Neural progenitor cell (in vitro differentiated cells): ENCODE measurements around the gene UBE3C. TPM values are rescaled to one million over a fixed set of nuclear protein-coding genes. Genes with fewer than 3 reads are reported as not detected.

Experiments used
- DNase-seq: peaks from one replicate; pipeline ENCODE4 v3.0.0-alpha.2; 2016; ENCODE audit warnings: low spot score
- H2AFZ ChIP-seq: fragments of 200-600 bp; sonication (generic); replicated peaks from 2 replicates; pipeline ENCODE4 v1.6.1; 2016; ENCODE audit warnings: antibody characterized with exemption
- H3F3A ChIP-seq: fragments of 200-600 bp; sonication (generic); 2 replicates; pipeline ENCODE4 v1.6.1; 2016; ENCODE audit warnings: antibody characterized with exemption, low read depth
- H3K27ac ChIP-seq: fragments of 200-600 bp; sonication (generic); 2 replicates; pipeline ENCODE4 v1.5.1; 2016; ENCODE audit warnings: mild to moderate bottlenecking
- H3K27me3 ChIP-seq: fragments of 200-600 bp; sonication (generic); 2 replicates; pipeline ENCODE4 v1.6.1; 2016; ENCODE audit warnings: mild to moderate bottlenecking, moderate library complexity
- H3K36me3 ChIP-seq: fragments of 200-600 bp; sonication (generic); 2 replicates; pipeline ENCODE4 v1.5.1; 2016
- H3K4me1 ChIP-seq: fragments of 200-600 bp; sonication (generic); 2 replicates; pipeline ENCODE4 v1.6.1; 2016; ENCODE audit warnings: mixed run types
- H3K4me2 ChIP-seq: fragments of 200-600 bp; sonication (generic); 2 replicates; pipeline ENCODE4 v1.6.1; 2016
- H3K4me3 ChIP-seq: fragments of 200-600 bp; sonication (generic); 2 replicates; pipeline ENCODE4 v1.5.1; 2016
- H3K79me2 ChIP-seq: fragments of 200-600 bp; sonication (generic); 2 replicates; pipeline ENCODE4 v1.6.1; 2016; ENCODE audit warnings: low read depth
- H3K9ac ChIP-seq: fragments of 200-600 bp; sonication (generic); 2 replicates; pipeline ENCODE4 v1.6.1; 2016
- H3K9me3 ChIP-seq: fragments of 200-600 bp; sonication (generic); 2 replicates; pipeline ENCODE4 v1.5.1; 2016; ENCODE audit warnings: low read depth
- H4K20me1 ChIP-seq: fragments of 200-600 bp; sonication (generic); 2 replicates; pipeline ENCODE4 v1.6.1; 2016; ENCODE audit warnings: low read depth
- H3K27ac Mint-ChIP-seq: 3 replicates; pipeline ENCODE4 v1.8.0; 2021; ENCODE audit warnings: mixed read lengths
- H3K27me3 Mint-ChIP-seq: 2 replicates; pipeline ENCODE4 v1.8.0; 2022; ENCODE audit warnings: low read depth, mild to moderate bottlenecking, inconsistent platforms, moderate library complexity, mixed read lengths; ENCODE audit not compliant: insufficient read depth
- H3K36me3 Mint-ChIP-seq: 3 replicates; pipeline ENCODE4 v1.8.0; 2021; ENCODE audit warnings: mixed read lengths
- H3K4me1 Mint-ChIP-seq: 3 replicates; pipeline ENCODE4 v1.8.0; 2021; ENCODE audit warnings: mixed read lengths
- H3K4me3 Mint-ChIP-seq: 3 replicates; pipeline ENCODE4 v1.8.0; 2021; ENCODE audit warnings: mild to moderate bottlenecking, moderate library complexity, mixed read lengths
- H3K9me3 Mint-ChIP-seq: 3 replicates; pipeline ENCODE4 v1.8.0; 2020; ENCODE audit warnings: mixed read lengths
- CTCF ChIP-seq: fragments of 200-600 bp; sonication (generic); IDR thresholded peaks from 2 replicates; pipeline ENCODE4 v1.5.1; 2017; ENCODE audit warnings: antibody characterized with exemption, mild to moderate bottlenecking
- EZH2 ChIP-seq: fragments of 200-600 bp; sonication (generic); IDR thresholded peaks from 2 replicates; pipeline ENCODE4 v1.6.1; 2017; ENCODE audit warnings: antibody characterized with exemption, mild to moderate bottlenecking, moderate library complexity
- EZH2phosphoT487 ChIP-seq: fragments of 200-600 bp; sonication (generic); IDR thresholded peaks from 2 replicates; pipeline ENCODE4 v1.6.1; 2017; ENCODE audit warnings: antibody characterized with exemption
- total RNA-seq: library from RNA; depleted of rRNA; stranded (reverse); fragments of >200 nt; gene quantifications from 2 replicates; pipeline ENCODE4 v1.2.3, GENCODE V29; 2015; ENCODE audit warnings: low replicate concordance

The UBE3C gene
- total RNA-seq, 1 donor from 2014 or later: 65.9 TPM

- Histone ChIP-seq H3K9me3 (no peaks in the 10 kb centered on the region), H3K36me3 (no peaks in the 10 kb centered on the region), H3K79me2 (no peaks in the 10 kb centered on the region), H3K27me3 (no peaks in the 10 kb centered on the region), H3K4me3 (no peak overlapping the region), H2AFZ (no peak overlapping the region), H3F3A (no peaks in the 10 kb centered on the region), H3K4me1 (no peaks in the 10 kb centered on the region), H3K27ac (no peak overlapping the region), H4K20me1 (no peaks in the 10 kb centered on the region), H3K9ac (no peak overlapping the region), H3K4me2 (no peak overlapping the region)
- no peak for DNase-seq
- no peak overlapping the region for H3K4me3 Mint-ChIP-seq
- no peaks in the 10 kb centered on the region for H3K36me3 Mint-ChIP-seq
- H3K27me3 Mint-ChIP-seq: peaks cover 3% of the 10 kb centered on the region
- TF ChIP-seq CTCF (no peak), EZH2 (no peak), EZH2phosphoT487 (no peak)
- peak overlapping the region; percentile 3 for H3K27ac Mint-ChIP-seq
- peaks cover 7% of the 10 kb centered on the region for H3K4me1 Mint-ChIP-seq
- no peaks in the 10 kb centered on the region for H3K9me3 Mint-ChIP-seq
These were observed 153.5 kb downstream of the UBE3C start for GRCh38 chr7:157292258-157292657.

- Histone ChIP-seq H3K79me2 (no peaks in the 10 kb centered on the region), H3K9ac (no peak overlapping the region), H3K27me3 (no peaks in the 10 kb centered on the region), H3K4me3 (no peak overlapping the region), H3K4me2 (no peak overlapping the region), H4K20me1 (no peaks in the 10 kb centered on the region), H3F3A (no peaks in the 10 kb centered on the region), H3K9me3 (no peaks in the 10 kb centered on the region), H3K4me1 (no peaks in the 10 kb centered on the region), H3K36me3 (no peaks in the 10 kb centered on the region), H2AFZ (no peak overlapping the region), H3K27ac (no peak overlapping the region)
- Mint-ChIP-seq H3K4me3 (no peak overlapping the region), H3K27ac (no peak overlapping the region), H3K4me1 (peaks cover 9% of the 10 kb centered on the region), H3K27me3 (peaks cover 3% of the 10 kb centered on the region), H3K36me3 (no peaks in the 10 kb centered on the region), H3K9me3 (no peaks in the 10 kb centered on the region)
- no peak for DNase-seq
- no peak for TF ChIP-seq CTCF
- no peak for TF ChIP-seq EZH2
- TF ChIP-seq EZH2phosphoT487: no peak
These were observed 154.2 kb downstream of the UBE3C start for GRCh38 chr7:157292770-157293412.

- no peak for TF ChIP-seq EZH2phosphoT487
- TF ChIP-seq EZH2: no peak
- TF ChIP-seq CTCF: no peak
- no peak for DNase-seq
- Histone ChIP-seq H3K79me2 (no peaks in the 10 kb centered on the region), H2AFZ (no peak overlapping the region), H3K27ac (no peak overlapping the region), H3K4me2 (no peak overlapping the region), H3K4me3 (no peak overlapping the region), H3K27me3 (no peaks in the 10 kb centered on the region), H3K9ac (no peak overlapping the region), H3K36me3 (no peaks in the 10 kb centered on the region), H3F3A (no peaks in the 10 kb centered on the region), H3K9me3 (no peaks in the 10 kb centered on the region), H4K20me1 (no peaks in the 10 kb centered on the region), H3K4me1 (no peaks in the 10 kb centered on the region)
- peaks cover 9% of the 10 kb centered on the region for H3K4me1 Mint-ChIP-seq
- H3K36me3 Mint-ChIP-seq: no peaks in the 10 kb centered on the region
- peak overlapping the region; percentile 14 for H3K27ac Mint-ChIP-seq
- no peaks in the 10 kb centered on the region for H3K9me3 Mint-ChIP-seq
- peaks cover 3% of the 10 kb centered on the region for H3K27me3 Mint-ChIP-seq
- H3K4me3 Mint-ChIP-seq: no peak overlapping the region
These were observed 154.7 kb downstream of the UBE3C start for GRCh38 chr7:157293413-157293788.
